K562 (cell line): ENCODE measurements around the gene MRPL9. TPM values are rescaled to one million over a fixed set of nuclear protein-coding genes. Genes with fewer than 3 reads are reported as not detected.
A peak's percentile ranks its signal among the peaks of the same experiment; 100 is the strongest.

Experiments
- MIER1 ChIP-seq: fragments of 450-650 bp; IDR thresholded peaks from 2 replicates; pipeline ENCODE4 v1.6.1; 2016; ENCODE audit warnings: antibody characterized with exemption, mild to moderate bottlenecking, low read depth
- SOX6 ChIP-seq: fragments of 450-650 bp; IDR thresholded peaks from 2 replicates; pipeline ENCODE4 v1.6.1; 2014; ENCODE audit warnings: mild to moderate bottlenecking
- TCF3 ChIP-seq: sonication (generic); formaldehyde crosslinking; IDR thresholded peaks from 2 replicates; pipeline ENCODE4 v1.4.0; 2020; ENCODE audit warnings: mild to moderate bottlenecking, missing genetic modification reagents
- TRIM24 ChIP-seq, 2 experiments: fragments of 450-650 bp; IDR thresholded peaks; 2 replicates each; pipeline ENCODE4 v1.6.1; 2016
- ZBTB11 ChIP-seq, 3 experiments: fragments of 200-800 bp in 1 of 3; fragments of 250-450 bp in 1 of 3; fragments of 450-650 bp in 1 of 3; sonication (Bioruptor Pico) in 1 of 3; sonication (Bioruptor generic) in 1 of 3; formaldehyde crosslinking in 1 of 3; IDR thresholded peaks; 2 replicates each; pipeline versions ENCODE4 v1.6.1 to v1.8.0; 2016 to 2022; ENCODE audit warnings: mild to moderate bottlenecking in 2 of 3, missing genetic modification characterization in 2 of 3, missing compliant biosample characterization in 1 of 3, moderate library complexity in 1 of 3
- ZNF175 ChIP-seq: fragments of 200-800 bp; sonication (Bioruptor generic); IDR thresholded peaks from 2 replicates; pipeline ENCODE4 v1.6.1; 2016; ENCODE audit warnings: low read depth, mild to moderate bottlenecking, missing genetic modification characterization, missing compliant biosample characterization
- ZNF3 ChIP-seq: fragments of 250-450 bp; sonication (Bioruptor Pico); IDR thresholded peaks from 2 replicates; pipeline ENCODE4 v1.5.0; 2021; ENCODE audit warnings: mild to moderate bottlenecking, moderate library complexity
- polyA plus RNA-seq, 8 experiments: library from polyadenylated mRNA; depleted of rRNA in 4 of 8; stranded (reverse) in 5 of 8; unstranded in 3 of 8; fragments of >200 nt; fragmentation: Nextera tagmentation in 2 of 8; fragmentation: Illumina TruSeq in 1 of 8; extraction: Ambion mirVana in 2 of 8; extraction: Trizol in 1 of 8; gene quantifications; 2 replicates each; pipeline versions ENCODE4 v1.2.1 to v1.2.3, GENCODE V29; 2011 to 2014; ENCODE audit warnings: inconsistent platforms in 1 of 8, missing spikeins in 1 of 8
- total RNA-seq, 7 experiments: library from RNA; depleted of rRNA in 6 of 7; stranded (reverse); fragments of >200 nt in 6 of 7; fragmentation: Illumina TruSeq in 2 of 7; extraction: Trizol in 2 of 7; gene quantifications; 2 replicates each; pipeline versions ENCODE4 v1.2.1 to v1.2.3, GENCODE V29; 2011 to 2021; ENCODE audit warnings: low replicate concordance in 1 of 7
- TF ChIP-seq, protein P1 (sequence below): sonication (generic); formaldehyde crosslinking; IDR thresholded peaks from 2 replicates; pipeline ENCODE4 v1.8.1; 2023; ENCODE audit warnings: mild to moderate bottlenecking, missing genetic modification reagents, moderate library complexity

MRPL9 gene
- total and polyA plus RNA-seq, 9 of the 15 experiments (the other 6 are each of a cell fraction or from before 2014, with no cell fraction given): 38.0 to 162 (median 111) TPM

DNA sequence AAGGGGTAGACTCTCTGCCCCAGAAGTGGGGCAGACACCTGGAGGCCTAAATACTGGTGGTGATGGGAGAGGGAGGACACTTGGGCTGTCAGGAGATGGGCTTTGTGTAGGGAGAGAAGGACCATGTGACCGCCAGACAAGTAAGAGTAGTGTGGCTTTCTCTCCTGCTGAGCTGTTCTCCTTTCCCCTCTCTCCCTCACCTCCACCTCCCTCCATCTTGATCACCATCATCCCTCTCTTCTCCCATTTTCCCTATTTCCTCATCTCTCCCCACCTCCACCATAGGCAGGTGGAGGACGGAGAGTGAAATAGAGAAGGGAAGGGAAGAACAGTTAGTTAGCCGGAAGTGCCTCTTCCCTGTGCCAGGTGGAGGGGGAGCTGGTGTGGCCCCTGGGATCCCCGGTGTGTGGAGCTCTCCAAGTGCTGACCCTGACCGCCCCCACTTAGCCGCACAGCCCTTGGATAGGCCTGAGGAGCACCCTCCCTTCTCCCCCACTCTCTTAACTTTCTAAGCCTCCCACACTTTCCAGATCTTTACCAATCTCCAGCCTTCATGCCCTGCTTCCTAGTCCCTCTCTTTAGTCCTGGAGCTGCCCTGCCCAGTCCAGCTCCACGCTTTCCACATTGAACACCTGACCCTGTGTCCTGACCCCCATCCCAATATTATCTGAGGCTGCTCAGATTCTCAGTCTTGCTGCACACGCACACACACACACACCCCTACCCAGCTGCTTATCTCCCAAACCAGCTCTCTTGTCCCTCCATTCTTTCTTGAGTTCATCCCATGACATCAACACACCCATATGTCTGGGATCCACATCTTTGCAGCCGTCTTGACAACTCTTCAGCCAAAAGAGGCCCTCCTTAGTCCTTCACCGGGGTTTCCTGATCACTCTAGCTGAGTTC is 48.2 kb downstream of the MRPL9 start (continued):
- TF ChIP-seq ZBTB11 (CRISPR knock-in tag; IDR thresholded peaks at IDR 0.05): peak in 1 of 3 experiments; percentile 62; a peak in 1 of 6 replicates
- TF ChIP-seq MIER1: peak; percentile 86
- peak; percentile 81; the same call in 1 of the 2 replicates for TF ChIP-seq SOX6
- TF ChIP-seq, protein P1, sequence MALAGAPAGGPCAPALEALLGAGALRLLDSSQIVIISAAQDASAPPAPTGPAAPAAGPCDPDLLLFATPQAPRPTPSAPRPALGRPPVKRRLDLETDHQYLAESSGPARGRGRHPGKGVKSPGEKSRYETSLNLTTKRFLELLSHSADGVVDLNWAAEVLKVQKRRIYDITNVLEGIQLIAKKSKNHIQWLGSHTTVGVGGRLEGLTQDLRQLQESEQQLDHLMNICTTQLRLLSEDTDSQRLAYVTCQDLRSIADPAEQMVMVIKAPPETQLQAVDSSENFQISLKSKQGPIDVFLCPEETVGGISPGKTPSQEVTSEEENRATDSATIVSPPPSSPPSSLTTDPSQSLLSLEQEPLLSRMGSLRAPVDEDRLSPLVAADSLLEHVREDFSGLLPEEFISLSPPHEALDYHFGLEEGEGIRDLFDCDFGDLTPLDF (CRISPR knock-in tag): no peak
- TF ChIP-seq ZNF3 (CRISPR knock-in tag): no peak
- peak; percentile 95 for TF ChIP-seq TRIM24 (IDR thresholded peaks at IDR 0.05)
- TF ChIP-seq TCF3 (CRISPR knock-in tag): peak; percentile 96
- 0 out of 2 replicates have a peak, but pooled peaks have one; percentile 41 for TF ChIP-seq ZNF175 (CRISPR knock-in tag)
